WERI-Rb-1 (cell line): ENCODE measurements around the gene BPHL.

Source experiments
- DNase-seq: peaks from one replicate; pipeline ENCODE4 v3.0.0-alpha.2; 2020
- H3K27ac ChIP-seq: fragments of 250-450 bp; sonication (Bioruptor Pico); 2 replicates; pipeline ENCODE4 v1.5.1; 2020; ENCODE audit warnings: mild to moderate bottlenecking, moderate library complexity
- H3K27me3 ChIP-seq: fragments of 250-450 bp; sonication (Bioruptor Pico); 2 replicates; pipeline ENCODE4 v1.5.1; 2021; ENCODE audit warnings: mild to moderate bottlenecking, low read depth, moderate library complexity; ENCODE audit not compliant: insufficient read depth, severe bottlenecking
- H3K36me3 ChIP-seq: fragments of 250-450 bp; sonication (Bioruptor Pico); 2 replicates; pipeline ENCODE4 v1.5.1; 2020; ENCODE audit warnings: mild to moderate bottlenecking, moderate library complexity
- H3K4me3 ChIP-seq: 2 replicates; pipeline ENCODE4 v1.5.1; 2011; ENCODE audit warnings: low read depth, mild to moderate bottlenecking, control low read depth, low read length
- H3K9me3 ChIP-seq: fragments of 250-450 bp; sonication (Bioruptor Pico); 2 replicates; pipeline ENCODE4 v1.5.1; 2021; ENCODE audit warnings: mild to moderate bottlenecking, moderate library complexity; ENCODE audit not compliant: severe bottlenecking
- CTCF ChIP-seq: IDR thresholded peaks from 2 replicates; pipeline ENCODE4 v1.5.1; 2011; ENCODE audit warnings: low read depth, mild to moderate bottlenecking, control low read depth, inconsistent platforms, low read length

Gene BPHL

DNA sequence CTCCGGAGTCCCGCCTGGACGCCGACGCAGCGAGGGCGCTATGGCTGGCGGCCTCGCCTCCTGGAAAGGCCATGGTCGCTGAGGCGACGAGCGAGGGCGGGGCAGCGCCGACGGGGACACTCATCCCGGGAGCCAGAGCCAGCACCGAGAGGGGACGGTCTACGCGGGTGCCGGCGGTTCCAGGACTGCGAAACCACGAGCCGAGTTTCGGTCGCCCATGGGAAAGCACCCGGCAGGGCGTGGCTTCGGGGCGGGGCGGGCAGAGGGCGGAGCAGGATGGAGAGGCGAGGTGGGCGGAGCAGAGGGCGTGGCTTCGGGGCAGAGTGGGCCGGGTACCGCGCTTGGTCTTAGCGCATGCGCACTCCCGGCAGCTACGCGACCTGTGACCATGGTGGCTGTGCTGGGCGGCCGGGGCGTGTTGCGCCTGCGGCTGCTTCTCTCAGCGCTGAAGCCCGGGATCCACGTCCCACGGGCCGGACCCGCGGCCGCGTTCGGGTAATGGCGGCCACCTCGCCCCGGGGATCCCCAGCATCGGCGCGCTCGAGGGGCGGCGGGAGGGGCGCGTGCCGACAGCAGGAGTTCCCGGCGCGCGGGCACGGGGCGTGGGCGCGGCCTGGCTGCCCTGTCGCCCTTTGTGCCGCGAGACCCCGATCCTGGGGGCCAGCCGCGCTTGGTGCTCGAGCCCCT lies at the start of gene BPHL:
Gene BPHL, plus strand, starts transcription at position 359 of the 687 bp plus-strand sequence. Its CDS starts 30 bp downstream, at position 389.
- peak; percentile 100 for DNase-seq
- no peaks in the 10 kb centered on the region for H3K27me3 ChIP-seq

DNA sequence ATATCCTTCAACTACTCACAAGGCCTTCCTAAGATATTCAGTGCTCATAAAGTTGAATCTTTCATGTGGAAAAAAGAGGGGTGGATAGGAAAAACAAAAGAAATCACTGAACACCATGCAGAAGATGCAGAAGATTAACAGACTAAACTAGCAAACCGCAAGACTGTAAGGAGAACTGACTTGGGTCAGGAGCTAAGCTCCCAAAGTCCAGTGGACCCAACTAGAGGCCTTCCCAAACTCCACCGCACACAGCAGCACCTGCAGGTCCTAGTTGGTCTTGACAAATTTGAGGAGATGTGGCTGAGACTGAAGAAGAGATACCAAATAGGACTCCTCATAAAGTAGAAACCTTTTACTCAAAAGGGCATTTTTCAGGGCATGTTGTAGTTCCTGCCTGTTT lies 46.9 kb upstream of the BPHL start:
- no peak overlapping the region for H3K4me3 ChIP-seq
- no peaks in the 10 kb centered on the region for H3K27me3 ChIP-seq
- H3K36me3 ChIP-seq: peaks cover 3% of the 10 kb centered on the region; the same call in 1 of the 2 replicates
- H3K27ac ChIP-seq: no peak overlapping the region
- DNase-seq: no peak
- TF ChIP-seq CTCF: no peak
- no peaks in the 10 kb centered on the region for H3K9me3 ChIP-seq

More for the DNA sequence above, at the start of gene BPHL:
- H3K36me3 ChIP-seq: peaks cover 3% of the 10 kb centered on the region
- H3K9me3 ChIP-seq: no peaks in the 10 kb centered on the region
- peak within 1 kb of the TSS; percentile 82 for H3K4me3 ChIP-seq
- peak within 1 kb of the TSS; percentile 89 for H3K27ac ChIP-seq
- peak; percentile 33; the same call in 1 of the 2 replicates for TF ChIP-seq CTCF

GRCh38 chr6:3072798-3073197 lies 45.7 kb upstream of the BPHL start:
- TF ChIP-seq CTCF: no peak
- peaks cover 12% of the 10 kb centered on the region for H3K36me3 ChIP-seq
- H3K27ac ChIP-seq: no peak overlapping the region

GRCh38 chr6:3073382-3073781 lies 45.1 kb upstream of the BPHL start:
- no peaks in the 10 kb centered on the region for H3K27me3 ChIP-seq
- H3K9me3 ChIP-seq: no peaks in the 10 kb centered on the region
- H3K36me3 ChIP-seq: peaks cover 18% of the 10 kb centered on the region
- no peak overlapping the region for H3K27ac ChIP-seq
- no peak for DNase-seq
- no peak for TF ChIP-seq CTCF
- H3K4me3 ChIP-seq: no peak overlapping the region

More at GRCh38 chr6:3072798-3073197, 45.7 kb upstream of the BPHL start:
- H3K27me3 ChIP-seq: no peaks in the 10 kb centered on the region
- no peak for DNase-seq
- no peaks in the 10 kb centered on the region for H3K9me3 ChIP-seq
- H3K4me3 ChIP-seq: no peak overlapping the region

DNA sequence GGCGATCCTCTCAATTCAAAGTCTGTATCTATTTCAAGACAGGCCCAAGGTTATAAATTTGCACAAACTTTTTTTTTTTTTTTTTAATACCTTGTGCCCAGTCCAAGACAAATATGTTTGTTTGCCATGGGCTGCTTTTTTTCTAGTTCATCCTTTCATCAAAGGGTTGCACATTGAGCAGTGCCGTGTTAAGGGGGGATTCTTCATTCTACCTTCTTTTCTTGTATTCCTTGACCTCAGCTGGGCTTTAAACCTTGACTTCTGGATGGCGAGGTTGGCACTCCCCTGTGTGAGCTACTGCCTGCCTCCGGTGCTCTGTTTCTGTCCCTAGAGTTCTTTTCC lies 42.8 kb upstream of the BPHL start:
- Histone ChIP-seq H3K36me3 (peaks cover 33% of the 10 kb centered on the region), H3K27ac (no peak overlapping the region), H3K9me3 (no peaks in the 10 kb centered on the region), H3K27me3 (no peaks in the 10 kb centered on the region), H3K4me3 (no peak overlapping the region)
- no peak for TF ChIP-seq CTCF
- no peak for DNase-seq

DNA sequence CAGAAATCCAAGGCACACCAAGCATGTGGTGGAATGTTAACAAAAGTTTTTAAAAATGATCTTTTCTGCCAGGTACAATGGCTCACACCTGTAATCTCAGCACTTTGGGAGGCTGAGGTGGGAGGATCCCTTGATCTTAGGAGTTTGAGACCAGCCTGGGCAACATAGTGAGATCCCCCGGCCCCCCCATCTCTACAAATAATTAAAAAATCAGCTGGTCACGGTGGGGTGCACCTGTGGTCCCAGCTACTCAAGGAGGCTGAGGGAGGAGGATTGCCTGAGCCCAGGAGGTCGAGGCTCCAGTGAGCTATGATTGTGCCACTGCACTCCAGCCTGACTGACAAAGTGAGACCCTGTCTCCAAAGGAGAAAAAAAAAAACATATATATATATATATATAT lies 42.2 kb upstream of the BPHL start:
- Histone ChIP-seq H3K27me3 (no peaks in the 10 kb centered on the region), H3K9me3 (no peaks in the 10 kb centered on the region), H3K4me3 (no peak overlapping the region), H3K27ac (no peak overlapping the region), H3K36me3 (peaks cover 39% of the 10 kb centered on the region)
- TF ChIP-seq CTCF: no peak
- DNase-seq: no peak
